AG04450 (cell line): ENCODE results near the gene KLHL29. TPM values are rescaled to one million over a fixed set of nuclear protein-coding genes. Genes with fewer than 3 reads are reported as not detected.

Experiments used
- CTCF ChIA-PET: fragments of 300-600, 350-600 bp; formaldehyde crosslinking; extraction: SDS; loops from one replicate; lab custom pipeline; 2022; ENCODE audit warnings: antibody characterized with exemption, inconsistent platforms; lab: Charles Lee
- POLR2A ChIA-PET: fragments of 350-600 bp; formaldehyde crosslinking; extraction: SDS; loops from one replicate; lab custom pipeline; 2021; ENCODE audit warnings: antibody characterized with exemption, inconsistent platforms; lab: Yijun Ruan, JAX
- DNase-seq: peaks from one replicate; pipeline ENCODE4 v3.0.0-alpha.2; 2011; ENCODE audit warnings: low read depth, low spot score
- H3K27ac ChIP-seq: one replicate; pipeline ENCODE4 v1.5.1; 2012; ENCODE audit warnings: low read depth, low read length, control low read depth
- H3K27me3 ChIP-seq: one replicate; pipeline ENCODE4 v1.6.0; 2012; ENCODE audit warnings: low read length; ENCODE audit not compliant: control insufficient read depth, insufficient read depth
- H3K4me3 ChIP-seq: 2 replicates; pipeline ENCODE4 v1.5.1; 2011; ENCODE audit warnings: mild to moderate bottlenecking, low read depth, low read length, control low read depth
- H3K9me3 ChIP-seq: 2 replicates; pipeline ENCODE4 v1.5.1; 2012; ENCODE audit warnings: low read length; ENCODE audit not compliant: control insufficient read depth, insufficient read depth
- polyA plus RNA-seq: library from polyadenylated mRNA; depleted of rRNA; stranded (reverse); fragments of >200 nt; gene quantifications from 2 replicates; pipeline ENCODE4 v1.2.3, GENCODE V29; 2011
- TF ChIP-seq, protein P1 (sequence below): IDR thresholded peaks from 2 replicates; pipeline ENCODE4 v1.5.1; 2011; ENCODE audit warnings: low read depth, low read length, control low read depth, inconsistent platforms

The KLHL29 gene
- polyA plus RNA-seq, 1 experiment, result 3.6 TPM

DNA sequence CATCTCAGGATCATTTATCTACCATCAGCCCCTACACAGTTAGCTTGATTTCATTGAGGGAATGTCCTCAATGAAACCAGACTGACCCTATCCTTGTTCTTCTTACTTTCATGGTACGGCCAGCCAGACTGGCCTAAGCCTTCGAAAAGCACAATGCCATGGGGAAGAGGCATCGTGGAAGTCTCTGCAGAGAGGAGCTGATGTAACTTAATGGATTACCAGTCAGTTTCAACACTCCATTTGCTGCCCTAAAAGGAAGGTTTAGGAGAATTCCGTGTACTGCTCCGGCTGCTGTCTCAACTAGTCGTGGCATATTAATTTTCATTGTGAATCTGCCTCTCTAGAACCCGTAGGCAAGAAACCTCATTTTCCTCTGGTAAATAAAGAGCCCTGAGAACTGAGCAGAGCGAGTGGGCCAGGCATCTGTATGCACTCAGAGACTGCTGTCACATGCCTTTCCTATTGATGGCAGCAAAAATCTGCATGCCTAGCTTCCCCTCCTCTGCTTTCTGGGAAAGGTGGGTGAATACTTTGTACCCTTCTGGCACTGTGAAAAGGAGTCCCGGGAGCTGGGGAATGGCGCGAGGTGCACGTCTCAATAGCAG is 184.9 kb downstream of the KLHL29 start:
- POLR2A ChIA-PET, result no interaction called here
- CTCF ChIA-PET, result no interaction called here

DNA sequence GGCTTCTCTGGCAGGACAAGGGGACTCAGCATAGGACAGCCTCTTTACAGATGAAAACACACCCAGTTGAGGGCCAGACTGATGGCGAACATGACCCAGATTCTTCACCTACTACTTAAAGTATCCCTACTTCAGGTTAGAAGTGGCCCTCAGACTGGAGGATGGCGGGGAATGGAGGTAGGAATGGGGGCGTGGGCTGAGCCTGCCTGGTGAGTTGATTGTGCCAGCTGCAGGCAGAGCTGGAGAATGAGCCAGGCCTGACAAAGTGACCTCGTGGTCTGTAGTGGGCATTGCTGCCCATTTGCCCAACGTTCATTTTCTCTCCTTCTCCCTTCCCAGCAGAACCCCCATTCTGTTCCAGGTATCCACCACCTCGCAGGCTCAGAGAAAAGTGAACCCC is 186.1 kb downstream of the KLHL29 start:
- Histone ChIP-seq H3K4me3 (no peak overlapping the region), H3K27ac (no peak overlapping the region), H3K27me3 (no peaks in the 10 kb centered on the region), H3K9me3 (no peaks in the 10 kb centered on the region)
- DNase-seq, result no peak
- POLR2A ChIA-PET, result no interaction called here
- TF ChIP-seq, protein P1, sequence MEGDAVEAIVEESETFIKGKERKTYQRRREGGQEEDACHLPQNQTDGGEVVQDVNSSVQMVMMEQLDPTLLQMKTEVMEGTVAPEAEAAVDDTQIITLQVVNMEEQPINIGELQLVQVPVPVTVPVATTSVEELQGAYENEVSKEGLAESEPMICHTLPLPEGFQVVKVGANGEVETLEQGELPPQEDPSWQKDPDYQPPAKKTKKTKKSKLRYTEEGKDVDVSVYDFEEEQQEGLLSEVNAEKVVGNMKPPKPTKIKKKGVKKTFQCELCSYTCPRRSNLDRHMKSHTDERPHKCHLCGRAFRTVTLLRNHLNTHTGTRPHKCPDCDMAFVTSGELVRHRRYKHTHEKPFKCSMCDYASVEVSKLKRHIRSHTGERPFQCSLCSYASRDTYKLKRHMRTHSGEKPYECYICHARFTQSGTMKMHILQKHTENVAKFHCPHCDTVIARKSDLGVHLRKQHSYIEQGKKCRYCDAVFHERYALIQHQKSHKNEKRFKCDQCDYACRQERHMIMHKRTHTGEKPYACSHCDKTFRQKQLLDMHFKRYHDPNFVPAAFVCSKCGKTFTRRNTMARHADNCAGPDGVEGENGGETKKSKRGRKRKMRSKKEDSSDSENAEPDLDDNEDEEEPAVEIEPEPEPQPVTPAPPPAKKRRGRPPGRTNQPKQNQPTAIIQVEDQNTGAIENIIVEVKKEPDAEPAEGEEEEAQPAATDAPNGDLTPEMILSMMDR, result no peak
- CTCF ChIA-PET, result no interaction called here

More for the DNA sequence above, 184.9 kb downstream of the KLHL29 start:
- no peak for DNase-seq
- no peaks in the 10 kb centered on the region for H3K27me3 ChIP-seq
- no peak overlapping the region for H3K4me3 ChIP-seq
- TF ChIP-seq, protein P1, result no peak
- H3K27ac ChIP-seq, result no peak overlapping the region
- H3K9me3 ChIP-seq, result no peaks in the 10 kb centered on the region

DNA sequence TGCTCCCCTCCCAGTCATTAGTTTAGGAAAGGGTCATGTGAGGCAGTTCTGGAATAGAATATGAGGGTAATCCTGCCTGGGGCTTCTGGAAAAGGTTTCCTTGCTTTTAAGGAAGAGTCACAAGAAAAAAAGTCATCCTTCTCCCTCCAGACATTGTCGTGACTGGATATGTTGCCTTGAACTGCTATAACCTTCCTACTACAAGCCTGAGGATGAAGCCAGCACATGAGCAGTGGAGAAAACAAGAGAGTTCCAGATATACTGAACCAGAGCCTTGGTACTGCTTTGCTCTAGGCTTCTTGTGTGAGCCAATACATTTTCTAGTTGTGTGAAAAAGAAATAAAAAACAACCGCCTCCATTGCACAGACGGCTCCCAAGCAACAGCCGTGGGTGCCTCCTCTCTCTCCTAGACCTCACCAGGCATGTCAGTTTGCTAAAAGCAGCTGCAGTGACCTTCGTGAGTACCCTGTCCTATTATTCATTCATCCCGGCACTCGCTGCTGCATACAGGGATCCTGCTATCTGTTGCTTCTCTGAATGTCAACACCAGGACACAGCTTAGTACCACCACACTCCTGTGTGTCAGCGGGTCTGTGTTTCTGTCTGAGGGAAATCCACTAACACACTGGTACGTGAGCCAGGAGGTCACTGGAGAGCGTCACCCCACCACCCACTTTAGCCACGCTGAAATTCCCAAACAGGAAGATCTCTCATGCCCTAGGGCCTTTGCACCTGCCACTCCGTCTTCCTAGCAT is 186.7 kb downstream of the KLHL29 start:
- POLR2A ChIA-PET, result no interaction called here
- TF ChIP-seq, protein P1, result no peak
- Histone ChIP-seq H3K27me3 (no peaks in the 10 kb centered on the region), H3K9me3 (no peaks in the 10 kb centered on the region), H3K4me3 (no peak overlapping the region), H3K27ac (no peak overlapping the region)
- no peak for DNase-seq
- CTCF ChIA-PET, result no interaction called here

DNA sequence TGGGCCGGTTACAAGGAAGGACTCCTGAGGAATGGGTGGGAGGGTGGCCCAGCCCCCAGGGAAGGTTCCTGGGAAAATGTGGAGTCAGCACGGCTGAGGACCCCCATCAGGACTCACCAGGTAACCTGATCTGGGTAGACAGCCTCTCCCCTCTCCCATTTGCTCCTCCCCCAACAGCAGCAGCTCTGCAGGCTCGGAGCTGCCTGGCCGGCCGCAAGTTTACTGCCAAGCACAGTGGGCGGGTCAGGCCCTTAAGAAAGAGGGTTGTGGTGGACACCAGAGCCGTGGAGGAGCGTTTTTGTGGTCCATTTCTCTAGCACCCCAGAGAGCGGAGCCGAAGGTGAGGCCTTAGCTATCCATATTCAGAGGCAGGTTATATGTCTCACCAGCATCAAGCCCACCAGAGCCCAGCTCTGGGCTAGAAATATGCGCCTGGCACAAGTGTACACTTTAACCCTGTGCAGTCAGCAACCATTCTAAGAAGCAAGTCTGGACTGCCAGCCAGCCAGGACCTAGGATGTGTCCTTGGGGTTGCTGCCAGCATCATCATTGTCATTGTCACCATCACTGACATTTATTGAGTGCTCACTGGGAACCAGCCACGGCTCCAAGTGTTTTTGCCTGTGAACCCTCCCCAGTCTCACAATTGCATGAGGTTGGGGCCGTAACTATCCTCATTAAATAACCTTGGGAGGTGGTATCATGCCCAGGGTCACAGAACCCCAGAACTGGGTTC is 190.1 kb downstream of the KLHL29 start:
- TF ChIP-seq, protein P1, result no peak
- H3K4me3 ChIP-seq, result no peak overlapping the region
- CTCF ChIA-PET, result no interaction called here
- POLR2A ChIA-PET, result no interaction called here
- H3K27ac ChIP-seq, result no peak overlapping the region
- no peaks in the 10 kb centered on the region for H3K9me3 ChIP-seq
- no peaks in the 10 kb centered on the region for H3K27me3 ChIP-seq
- no peak for DNase-seq
